HG03066 (cell line): Measurements from ENCODE around the gene WNT7A.

Experiments used
- ATAC-seq: cut with Tn5 transposase; IDR thresholded peaks from one replicate; pipeline ENCODE4 v1.9.1; 2021; ENCODE audit warnings: low read depth; ENCODE audit not compliant: unreplicated experiment

The WNT7A gene

DNA sequence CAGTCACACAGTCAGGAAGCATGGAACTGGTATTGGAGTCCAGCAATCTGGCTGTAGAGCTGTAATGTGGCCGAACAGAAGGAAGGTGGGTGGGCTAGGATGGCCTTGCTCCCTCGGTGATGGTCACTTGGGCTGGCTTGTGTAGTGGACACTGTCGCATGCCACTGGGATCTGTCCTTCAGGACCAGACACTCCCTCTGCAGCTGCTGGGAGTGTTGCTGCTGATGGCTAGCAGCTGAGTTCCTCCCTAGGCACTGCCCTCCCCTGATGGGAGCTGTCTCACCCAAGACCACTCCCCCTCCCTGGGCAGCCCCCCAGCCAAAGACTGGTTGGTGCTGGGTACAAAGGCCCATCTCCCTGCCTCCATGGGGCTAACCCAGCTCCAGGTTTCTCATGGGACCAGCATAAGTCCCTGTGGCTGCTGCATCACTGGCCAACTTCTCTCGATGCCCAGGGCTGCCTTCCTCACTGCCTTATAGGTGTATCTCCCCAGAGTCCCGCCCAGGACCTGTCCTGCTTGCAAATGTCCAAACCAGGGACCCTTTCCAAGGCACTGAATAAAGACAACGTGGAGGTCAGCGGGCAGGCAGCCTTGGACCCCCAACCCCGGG is 48.4 kb downstream of the WNT7A start:
- ATAC-seq = no peak

DNA sequence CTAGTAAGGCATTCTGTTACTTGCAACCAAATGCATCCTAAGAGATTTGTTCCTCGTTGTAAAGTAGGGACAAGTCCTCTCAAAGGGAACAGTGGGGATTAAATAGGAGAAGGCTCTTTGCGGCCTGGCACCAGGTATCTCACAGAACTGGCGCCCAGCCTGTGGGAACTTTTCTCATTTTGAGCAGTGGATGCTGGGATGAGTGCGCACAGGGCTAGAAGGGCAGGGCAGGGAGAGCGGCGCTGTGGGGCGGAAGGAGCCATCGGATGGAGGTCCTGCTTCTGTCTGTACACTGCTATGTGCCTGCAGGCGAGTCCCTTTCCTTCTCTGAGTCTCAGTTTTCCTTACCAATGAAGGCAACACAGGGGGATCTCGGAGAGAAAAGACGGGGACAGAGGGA is 50.6 kb downstream of the WNT7A start:
- ATAC-seq = no peak

GRCh38 chr3:13828501-13829265 is 51.2 kb downstream of the WNT7A start:
- no peak for ATAC-seq

- no peak for ATAC-seq
Observed at GRCh38 chr3:13827699-13828098, 52.2 kb downstream of the WNT7A start.

DNA sequence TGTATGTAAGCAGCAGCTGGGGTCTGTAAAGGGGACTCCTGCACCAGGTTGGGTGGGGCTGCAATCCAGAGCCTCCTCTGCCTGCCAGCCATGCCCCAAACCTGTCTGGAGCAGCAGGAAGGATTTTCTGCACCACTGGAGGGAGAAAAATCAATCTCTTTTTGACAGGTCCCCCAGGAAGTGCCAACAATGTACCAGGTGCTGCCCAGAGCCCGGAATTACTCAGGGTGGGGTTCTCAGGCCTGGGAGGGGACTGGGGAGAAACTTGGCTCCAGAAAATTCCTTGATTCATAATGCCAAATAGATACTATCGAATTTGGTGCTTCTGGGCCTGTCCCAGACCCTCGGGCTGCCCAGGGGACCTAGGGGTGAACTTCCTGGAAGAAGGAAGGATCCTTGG is 52.6 kb downstream of the WNT7A start:
- ATAC-seq = no peak

DNA sequence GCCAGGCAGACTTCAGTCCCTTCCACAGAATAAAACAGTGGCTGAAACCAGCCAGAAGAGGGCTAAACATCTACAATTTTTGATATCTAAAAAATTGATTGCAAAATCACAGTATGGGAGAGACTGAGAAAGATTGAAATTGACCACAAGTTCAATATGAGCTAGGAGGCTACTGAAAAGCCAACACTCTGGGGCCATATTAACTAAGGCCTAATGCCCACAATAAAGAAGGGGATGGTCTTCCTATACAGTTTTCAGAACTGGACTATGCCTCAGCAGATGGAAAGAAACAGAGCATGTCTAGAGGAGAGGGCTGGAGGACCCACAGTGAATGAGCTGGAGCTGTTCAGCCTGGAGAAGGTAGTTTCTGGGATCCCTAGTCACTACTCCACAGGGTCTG is 53.2 kb downstream of the WNT7A start:
- no peak for ATAC-seq

DNA sequence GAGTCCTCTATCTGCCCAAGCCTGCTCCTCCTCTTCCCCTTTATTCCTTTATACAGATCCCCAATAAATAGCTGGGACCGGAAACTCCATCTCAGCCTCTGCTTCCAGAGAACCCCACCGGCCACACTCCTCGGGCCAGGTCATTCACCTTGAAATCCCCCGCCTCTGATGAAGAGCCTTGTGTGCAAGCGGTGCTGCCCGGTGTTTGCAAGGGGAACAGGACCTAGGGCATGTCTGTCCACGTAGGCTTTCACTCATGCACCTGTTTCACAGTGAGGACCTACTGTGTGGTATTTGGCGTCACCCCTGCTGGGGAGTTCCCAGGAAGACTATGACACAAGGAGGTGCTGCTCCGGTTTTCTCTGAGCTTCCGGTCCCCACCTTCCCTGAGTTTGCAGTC is 54.0 kb downstream of the WNT7A start:
- ATAC-seq = no peak

- ATAC-seq = no peak
Observed at GRCh38 chr3:13825311-13825579, 54.6 kb downstream of the WNT7A start.

- ATAC-seq = no peak
Observed at GRCh38 chr3:13824521-13825310, 55.2 kb downstream of the WNT7A start.

- ATAC-seq = no peak
Observed at GRCh38 chr3:13823692-13824091, 56.2 kb downstream of the WNT7A start.

GRCh38 chr3:13822871-13823585 is 56.8 kb downstream of the WNT7A start:
- ATAC-seq = no peak

DNA sequence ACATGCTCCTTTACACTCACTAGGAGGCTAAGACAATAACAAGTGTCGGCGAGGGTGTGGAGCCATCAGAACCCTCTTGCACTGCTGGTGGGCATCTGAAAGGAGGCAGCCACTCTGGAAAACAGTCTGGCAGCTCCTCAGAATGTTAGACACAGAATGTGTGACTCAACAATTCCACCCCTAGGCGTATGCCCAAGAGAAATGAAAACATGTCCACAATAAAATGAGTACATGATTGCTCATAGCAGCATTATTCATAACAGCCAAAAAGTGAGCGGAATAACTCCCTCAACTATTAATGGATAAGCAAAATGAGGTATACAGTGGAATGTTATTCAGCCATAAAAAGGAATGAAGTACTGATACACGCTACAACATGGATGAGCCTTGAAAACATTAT is 57.8 kb downstream of the WNT7A start:
- ATAC-seq = no peak

DNA sequence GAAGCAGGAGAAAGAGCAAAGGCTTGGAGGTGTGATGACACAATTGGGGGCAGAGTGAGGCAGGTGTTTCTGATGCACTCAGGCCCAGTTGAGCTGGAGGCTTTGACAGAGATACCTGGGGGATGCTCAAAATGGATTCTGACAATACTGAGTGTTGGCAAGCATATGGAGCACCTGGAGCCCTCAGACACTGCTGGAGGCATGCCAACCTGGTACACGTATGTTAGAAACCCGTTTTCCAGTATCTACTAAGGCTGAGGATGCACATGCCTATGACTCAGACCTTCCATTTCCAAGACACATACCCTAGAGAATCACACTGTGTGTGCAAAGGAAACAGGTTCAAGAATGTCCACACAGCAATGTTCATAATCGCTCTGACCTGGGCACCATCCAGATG is 58.7 kb downstream of the WNT7A start:
- no peak for ATAC-seq

DNA sequence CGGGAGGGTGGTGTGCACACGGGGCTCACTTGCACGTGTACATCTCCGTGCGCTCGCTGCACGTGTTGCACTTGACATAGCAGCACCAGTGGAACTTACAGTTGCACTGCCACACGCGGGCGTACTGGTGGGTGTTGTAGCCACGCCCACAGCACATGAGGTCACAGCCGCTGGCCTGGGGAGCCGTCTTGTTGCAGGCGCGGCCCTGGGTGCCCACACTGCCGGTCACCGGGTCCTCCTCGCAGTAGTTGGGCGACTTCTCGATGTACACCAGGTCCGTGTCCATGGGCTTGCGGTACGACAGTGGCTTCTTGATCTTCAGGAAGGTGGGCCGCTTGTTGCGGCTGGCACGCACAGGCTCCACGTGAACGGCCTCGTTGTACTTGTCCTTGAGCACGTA is 61.0 kb downstream of the WNT7A start:
- ATAC-seq = no peak

DNA sequence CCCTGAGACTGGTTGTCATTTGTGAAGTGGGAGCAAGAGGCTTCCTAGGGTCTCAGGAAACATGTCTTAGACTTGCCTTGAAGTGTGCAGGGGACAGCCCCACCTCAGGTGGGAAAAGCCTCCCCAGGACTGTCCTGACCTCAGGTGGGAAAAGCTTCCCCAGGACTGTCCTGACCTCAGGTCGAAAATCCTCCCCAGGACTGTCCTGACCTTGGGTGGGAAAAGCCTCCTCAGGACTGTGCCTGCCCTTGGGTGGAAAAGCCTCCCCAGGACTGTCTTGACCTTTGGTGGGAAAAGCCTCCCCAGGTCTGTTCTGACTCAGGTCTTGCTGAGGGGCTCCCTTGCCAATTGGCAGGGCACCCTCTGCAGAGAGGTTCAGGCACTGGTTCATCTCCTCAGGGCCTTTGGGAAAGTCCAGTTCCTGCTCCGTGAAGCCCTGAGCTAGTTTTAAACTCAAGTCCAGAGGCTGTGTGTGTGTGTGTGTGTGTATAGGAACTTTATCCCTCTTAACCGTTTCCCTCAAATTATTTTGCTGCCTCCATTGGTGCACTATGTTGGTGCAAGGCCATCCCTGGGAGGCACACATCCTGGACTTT is 64.7 kb downstream of the WNT7A start:
- no peak for ATAC-seq

DNA sequence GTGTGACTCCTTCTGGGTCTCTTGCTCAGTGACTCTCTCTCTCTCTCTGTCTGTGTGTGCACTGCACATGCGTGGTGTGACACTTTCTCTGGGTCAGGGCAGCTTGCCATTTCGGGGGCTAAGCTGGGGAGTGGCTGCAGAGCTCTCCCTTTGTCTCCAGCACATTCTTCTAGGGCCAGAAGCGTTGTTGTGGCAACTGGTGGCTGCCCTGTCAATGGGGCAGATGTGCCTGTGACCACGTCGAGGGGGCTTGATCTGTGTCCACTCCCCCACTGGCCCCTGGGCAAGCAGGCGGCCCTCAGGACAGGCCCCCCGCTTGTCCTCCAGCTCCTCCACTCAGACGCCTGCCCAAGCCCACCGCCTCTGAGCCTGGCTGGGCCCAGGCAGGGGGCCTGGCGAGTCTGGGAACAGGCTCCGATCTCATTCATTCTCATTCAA is 67.8 kb downstream of the WNT7A start:
- ATAC-seq = no peak

DNA sequence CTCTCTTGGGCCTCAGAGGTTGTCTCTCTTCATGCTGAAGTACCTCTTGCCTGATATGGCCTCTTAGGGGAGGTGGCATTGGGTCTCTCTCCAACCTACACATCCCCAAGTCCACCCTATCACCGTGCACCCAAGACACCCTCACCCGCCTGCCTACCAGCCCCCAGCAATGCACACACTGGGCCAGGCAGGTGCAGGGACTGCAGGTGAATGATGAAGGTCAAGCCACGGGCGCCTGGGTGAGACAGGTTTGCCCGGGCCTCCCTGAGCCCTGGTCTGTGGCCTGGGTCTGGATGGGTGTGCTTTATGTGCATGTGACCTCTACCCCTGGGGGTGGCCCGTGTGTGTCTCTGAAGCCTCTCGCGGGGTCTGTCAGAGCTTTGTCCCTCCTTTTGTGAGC is 68.3 kb downstream of the WNT7A start:
- no peak for ATAC-seq

GRCh38 chr3:13808550-13808949 is 71.3 kb downstream of the WNT7A start:
- no peak for ATAC-seq

DNA sequence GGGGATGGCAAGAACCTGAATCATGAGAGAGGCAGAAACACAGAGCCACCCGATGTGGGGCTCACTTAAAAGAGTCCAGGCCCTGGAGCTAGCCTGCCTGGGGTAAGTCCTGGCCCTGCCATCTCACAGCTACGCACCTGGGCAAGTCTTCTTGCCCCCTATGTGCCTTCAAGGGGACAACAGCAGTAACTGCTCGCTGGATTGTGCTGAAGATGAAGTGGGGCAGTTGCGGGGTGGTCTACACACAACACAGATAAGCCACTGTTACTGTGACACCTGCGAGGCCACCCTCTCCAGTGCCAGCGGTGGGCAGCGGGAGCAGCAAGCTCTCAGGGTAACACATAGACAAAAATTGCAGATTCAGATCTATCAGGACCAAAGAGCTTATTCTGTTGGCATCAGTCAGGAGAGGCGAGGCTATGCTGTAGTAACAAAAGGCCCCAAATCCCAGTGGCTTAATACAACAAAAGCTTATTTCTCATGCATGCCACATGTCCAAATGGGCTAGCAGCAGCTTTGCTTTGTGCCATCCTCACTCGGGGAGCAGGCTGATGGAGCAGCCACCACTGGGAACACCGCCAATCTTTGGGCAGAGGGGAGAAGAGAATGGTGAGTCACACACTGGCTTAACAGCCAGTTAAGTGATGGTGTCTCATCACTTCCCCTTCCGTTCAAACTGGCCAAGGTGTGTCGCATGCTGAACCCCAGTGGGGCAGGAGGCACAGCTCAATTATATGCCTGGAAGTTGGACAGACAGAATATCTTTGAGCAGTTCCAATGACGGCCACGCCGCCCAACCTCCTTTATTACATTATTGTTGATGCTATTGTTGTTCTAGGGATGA is 78.3 kb downstream of the WNT7A start:
- ATAC-seq = no peak

GRCh38 chr3:13800064-13800463 is 79.8 kb downstream of the WNT7A start:
- no peak for ATAC-seq
